ENCODE results near the gene POLD2.

DNA sequence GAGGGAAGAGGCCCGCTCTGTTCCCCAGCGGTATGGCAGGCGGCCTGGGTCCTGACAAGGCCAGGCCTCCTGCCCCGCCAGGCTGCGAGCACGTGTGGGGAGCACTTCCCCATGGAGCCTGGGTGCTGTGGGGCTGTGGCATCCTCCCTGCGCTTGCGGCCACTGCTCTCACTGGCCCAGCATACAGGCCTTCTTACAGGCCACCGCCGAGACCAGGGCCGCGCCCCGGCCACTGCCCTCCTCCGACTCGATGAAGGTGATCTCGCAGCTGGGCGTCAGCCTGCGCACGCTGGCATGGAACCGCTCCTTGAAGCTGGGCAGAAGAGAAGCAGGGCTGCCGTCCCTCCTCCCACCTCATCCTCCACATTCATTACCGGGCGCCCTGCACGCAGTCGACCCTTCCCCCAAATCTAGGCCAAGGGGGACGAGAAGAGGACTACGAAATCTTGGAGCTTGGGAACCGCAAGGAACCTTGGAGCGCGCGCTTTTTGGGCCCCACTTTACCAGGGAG is 21.7 kb upstream of the POLD2 start:
- TF ChIP-seq POLR2A (IDR thresholded peaks at IDR 0.05) (no peak), CTCF (IDR thresholded peaks at IDR 0.05) (no peak)
